Measurements from ENCODE around the gene BCAN.
A peak's percentile ranks its signal among the peaks of the same experiment; 100 is the strongest.

BCAN gene

GRCh38 chr1:156704166-156704711 lies 62.3 kb downstream of the BCAN start:
- H3K4me3 ChIP-seq (ENCODE audit: low read depth, low read length), result peak overlapping the region; percentile 55
- DNase-seq (ENCODE audit: low read depth, low spot score), result no peak
- no peak for TF ChIP-seq CTCF (IDR thresholded peaks at IDR 0.05; ENCODE audit: insufficient read depth, low read length, missing control alignments)
- POLR2A ChIA-PET, result interaction anchor here (2.5 kb wide), 1 partner anchor 13 kb away, joined by 8 read pairs; no protein-coding TSS in a partner anchor
- CTCF ChIA-PET, result interaction anchor here (1.2 to 49.8 kb wide), 6 partner anchors 10 to 156 kb away, joined by 5 to 2951 read pairs (median 19); partner anchors contain the start of genes CRABP2, ISG20L2, METTL25B and NES

- POLR2A ChIA-PET, result interaction anchor here (2.5 kb wide), 1 partner anchor 14 kb away, joined by 8 read pairs; no protein-coding TSS in a partner anchor
- DNase-seq (ENCODE audit: low read depth, low spot score), result no peak
- CTCF ChIA-PET, result interaction anchor here (1.3 to 49.8 kb wide), 9 partner anchors 11 to 155 kb away, joined by 3 to 2951 read pairs (median 9); partner anchors contain the start of genes CRABP2, ISG20L2, METTL25B and NES
- peak overlapping the region; percentile 55 for H3K4me3 ChIP-seq (ENCODE audit: low read depth, low read length)
- TF ChIP-seq CTCF (IDR thresholded peaks at IDR 0.05; ENCODE audit: insufficient read depth, low read length, missing control alignments), result no peak
Measured at GRCh38 chr1:156704930-156705320, 63.0 kb downstream of the BCAN start.

GRCh38 chr1:156705321-156705917 lies 63.5 kb downstream of the BCAN start, which contains the start of gene CRABP2:
TSS of gene CRABP2 (minus strand) at chr1:156705583. CDS start at chr1:156705446, 137 bp downstream.
- DNase-seq (ENCODE audit: low read depth, low spot score), result no peak
- H3K4me3 ChIP-seq (ENCODE audit: low read depth, low read length), result peak within 1 kb of the TSS; percentile 55
- TF ChIP-seq CTCF (IDR thresholded peaks at IDR 0.05; ENCODE audit: insufficient read depth, low read length, missing control alignments), result no peak
- CTCF ChIA-PET, result interaction anchor here (0.7 to 49.8 kb wide), 15 partner anchors 11 to 212 kb away, joined by 3 to 2951 read pairs (median 6); partner anchors contain the start of genes CRABP2, HAPLN2, ISG20L2 and METTL25B
- POLR2A ChIA-PET, result interaction anchor here (0.7 to 2.5 kb wide), 4 partner anchors 14 to 44 kb away, joined by 3 to 8 read pairs (median 4); no protein-coding TSS in a partner anchor

- TF ChIP-seq CTCF (IDR thresholded peaks at IDR 0.05; ENCODE audit: insufficient read depth, low read length, missing control alignments), result peak; percentile 88
- ChIA-PET POLR2A (interaction anchor here (0.6 to 2.5 kb wide), 5 partner anchors 15 to 45 kb away, joined by 3 to 8 read pairs (median 3); partner anchors contain the start of gene HDGF), CTCF (interaction anchor here (0.6 to 49.8 kb wide), 22 partner anchors 11 to 211 kb away, joined by 3 to 2951 read pairs (median 4); partner anchors contain the start of genes CRABP2, HAPLN2, ISG20L2 and METTL25B)
- DNase-seq (ENCODE audit: low read depth, low spot score), result no peak
- H3K4me3 ChIP-seq (ENCODE audit: low read depth, low read length), result peak overlapping the region; percentile 55
Measured at GRCh38 chr1:156705918-156706656, 64.2 kb downstream of the BCAN start.

- DNase-seq (ENCODE audit: low read depth, low spot score), result no peak
- TF ChIP-seq CTCF (IDR thresholded peaks at IDR 0.05; ENCODE audit: insufficient read depth, low read length, missing control alignments), result no peak
- ChIA-PET POLR2A (interaction anchor here (0.6 to 2.5 kb wide), 6 partner anchors 16 to 46 kb away, joined by 3 to 8 read pairs (median 4); partner anchors contain the start of genes HDGF, ISG20L2 and METTL25B), CTCF (interaction anchor here (0.5 to 49.8 kb wide), 19 partner anchors 11 to 220 kb away, joined by 3 to 2951 read pairs (median 4); partner anchors contain the start of genes CRABP2, ISG20L2, METTL25B and NES)
- H3K4me3 ChIP-seq (ENCODE audit: low read depth, low read length), result peak overlapping the region; percentile 18
Measured at GRCh38 chr1:156706657-156707416, 64.9 kb downstream of the BCAN start.

Data from AG04449 (cell line).